Sigmoid colon (tissue), 7 donors: ENCODE measurements around the gene PDLIM5. TPM values are rescaled to one million over a fixed set of nuclear protein-coding genes. Genes with fewer than 3 reads are reported as not detected.

Experiments used
- DNase-seq: peaks from one replicate; pipeline ENCODE4 v3.0.0-alpha.2; 2019
- H3K27ac ChIP-seq, 4 donors: fragments of 200-600 bp; sonication (generic); one replicate each; pipeline ENCODE4 v1.5.1; 2016 to 2019; ENCODE audit warnings: mild to moderate bottlenecking in 1 of 4
- H3K27me3 ChIP-seq, 3 donors: fragments of 200-600 bp; sonication (generic); one replicate each; pipeline ENCODE4 v1.5.1; 2019; ENCODE audit warnings: mild to moderate bottlenecking in 1 of 3
- H3K36me3 ChIP-seq, 4 donors: fragments of 200-600 bp; sonication (generic); one replicate each; pipeline ENCODE4 v1.5.1; 2016 to 2019
- H3K4me1 ChIP-seq, 4 donors: fragments of 200-600 bp; sonication (generic); one replicate each; pipeline ENCODE4 v1.5.1; 2017 to 2019
- H3K4me3 ChIP-seq, 4 donors: fragments of 200-600 bp; sonication (generic); one replicate each; pipeline ENCODE4 v1.5.1; 2017 to 2019; ENCODE audit warnings: mild to moderate bottlenecking in 2 of 4, moderate library complexity in 1 of 4
- H3K9me3 ChIP-seq, 4 donors: fragments of 200-600 bp in 3 of 4; sonication (generic) in 3 of 4; one replicate each; pipeline versions ENCODE4 v1.5.1 to v1.6.1; 2013 to 2019
- EP300 ChIP-seq, 4 donors: sonication (generic); formaldehyde crosslinking; IDR thresholded peaks; one replicate each; pipeline ENCODE4 v1.6.1; 2017; ENCODE audit warnings: antibody characterized with exemption in 4 of 4
- POLR2A ChIP-seq, 2 donors: fragments of 450-650 bp; IDR thresholded peaks; one replicate each; pipeline ENCODE4 v1.6.1; 2016; ENCODE audit warnings: antibody characterized with exemption in 2 of 2, mild to moderate bottlenecking in 2 of 2, moderate library complexity in 2 of 2
- POLR2AphosphoS5 ChIP-seq, 4 donors: sonication (generic); formaldehyde crosslinking; IDR thresholded peaks; one replicate each; pipeline ENCODE4 v1.6.1; 2017; ENCODE audit warnings: antibody characterized with exemption in 4 of 4
- WGBS, 2 donors: extraction: QIAGEN DNeasy Blood & Tissue Kit; methylation state at CpG; one replicate each; pipeline ENCODE4 v1.1.7; 2013; 5-methylcytosine and 5-hydroxymethylcytosine counted together
- intact Hi-C: fragments of 100-400 bp; cut with DNase I; formaldehyde crosslinking; loops from one replicate; pipeline ENCODE4 v1.15.1; 2023
- polyA plus RNA-seq, 3 donors: library from polyadenylated mRNA; stranded (reverse); fragments of 200-250 nt; gene quantifications; one replicate each; pipeline ENCODE4 v1.2.3, GENCODE V29; 2013
- total RNA-seq, 4 donors: library from RNA; depleted of rRNA; stranded (reverse); fragments of >200 nt; gene quantifications; one replicate each; pipeline ENCODE4 v1.1.0, GENCODE V29; 2016
- TF ChIP-seq, protein P1 (sequence below), 4 experiments: fragments of 450-650 bp in 3 of 4; fragments of 200-600 bp in 1 of 4; IDR thresholded peaks; one replicate each; pipeline ENCODE4 v1.5.1; 2016 to 2019; ENCODE audit warnings: antibody characterized with exemption in 4 of 4, mild to moderate bottlenecking in 3 of 4, moderate library complexity in 2 of 4
- donor health status: healthy with polysubstance abuse.
- donor health status: Bipolar disorder and iron deficiency.
- donor health status: healthy.

The PDLIM5 gene
- total and polyA plus RNA-seq, 7 donors: 31.2 to 221 (median 167) TPM

DNA sequence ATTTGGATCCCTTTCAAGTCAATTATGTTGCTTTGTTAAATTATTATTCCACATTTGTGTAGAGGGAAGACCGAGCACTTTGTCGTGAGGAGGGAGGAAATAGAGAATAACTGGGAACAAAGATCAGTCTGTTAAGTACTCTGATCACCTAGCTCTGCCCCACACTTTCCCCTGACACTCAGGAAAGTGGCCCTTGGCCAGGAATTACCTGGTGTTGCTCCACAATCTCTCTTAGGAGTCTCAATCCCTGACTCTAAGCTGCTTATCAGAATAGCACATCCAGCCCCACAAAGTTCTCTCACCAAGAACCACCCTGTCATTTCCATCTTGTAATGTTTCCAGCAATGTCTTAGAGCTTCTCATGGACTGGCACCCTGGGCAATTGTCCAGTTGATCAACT lies 222.2 kb downstream of the PDLIM5 start:
- 38 to 77% methylated on average over 2 of the region's 2 CpGs for WGBS, 2 donors

DNA sequence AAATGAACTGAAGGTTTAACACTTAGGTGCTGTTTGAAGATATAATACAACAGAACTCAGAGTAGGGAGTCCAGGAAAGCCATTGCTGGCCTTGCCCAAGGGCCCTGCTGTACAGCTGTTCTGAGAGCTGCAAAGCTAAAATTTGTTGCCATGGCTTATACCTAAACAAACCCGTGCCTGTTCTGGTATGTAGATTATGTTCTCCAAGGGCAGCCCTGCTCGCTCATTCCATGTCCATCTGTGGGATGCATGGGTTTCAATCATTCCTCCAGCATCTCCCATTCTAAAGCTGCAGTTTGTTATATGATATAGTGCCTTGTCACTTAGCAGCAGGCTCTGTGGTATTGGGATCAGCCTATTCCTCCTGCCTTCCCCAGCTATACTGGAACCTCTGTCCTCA lies 225.2 kb downstream of the PDLIM5 start:
- Histone ChIP-seq H3K4me3 (no peak overlapping the region), H3K27me3 (no peaks in the 10 kb centered on the region), H3K36me3 (no peaks in the 10 kb centered on the region), H3K9me3 (no peaks in the 10 kb centered on the region), H3K27ac (no peak overlapping the region), H3K4me1 (peaks cover 0 to 11% (median 4%) of the 10 kb centered on the region in 4 donors)
- intact Hi-C loops: no loop called here
- TF ChIP-seq EP300 (IDR thresholded peaks at IDR 0.05) (no peak), POLR2A (IDR thresholded peaks at IDR 0.05) (no peak), POLR2AphosphoS5 (IDR thresholded peaks at IDR 0.05) (no peak)
- TF ChIP-seq, protein P1, sequence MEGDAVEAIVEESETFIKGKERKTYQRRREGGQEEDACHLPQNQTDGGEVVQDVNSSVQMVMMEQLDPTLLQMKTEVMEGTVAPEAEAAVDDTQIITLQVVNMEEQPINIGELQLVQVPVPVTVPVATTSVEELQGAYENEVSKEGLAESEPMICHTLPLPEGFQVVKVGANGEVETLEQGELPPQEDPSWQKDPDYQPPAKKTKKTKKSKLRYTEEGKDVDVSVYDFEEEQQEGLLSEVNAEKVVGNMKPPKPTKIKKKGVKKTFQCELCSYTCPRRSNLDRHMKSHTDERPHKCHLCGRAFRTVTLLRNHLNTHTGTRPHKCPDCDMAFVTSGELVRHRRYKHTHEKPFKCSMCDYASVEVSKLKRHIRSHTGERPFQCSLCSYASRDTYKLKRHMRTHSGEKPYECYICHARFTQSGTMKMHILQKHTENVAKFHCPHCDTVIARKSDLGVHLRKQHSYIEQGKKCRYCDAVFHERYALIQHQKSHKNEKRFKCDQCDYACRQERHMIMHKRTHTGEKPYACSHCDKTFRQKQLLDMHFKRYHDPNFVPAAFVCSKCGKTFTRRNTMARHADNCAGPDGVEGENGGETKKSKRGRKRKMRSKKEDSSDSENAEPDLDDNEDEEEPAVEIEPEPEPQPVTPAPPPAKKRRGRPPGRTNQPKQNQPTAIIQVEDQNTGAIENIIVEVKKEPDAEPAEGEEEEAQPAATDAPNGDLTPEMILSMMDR (IDR thresholded peaks at IDR 0.05): no peak
- 64 to 75% methylated on average over 2 of the region's 2 CpGs for WGBS, 2 donors
- no peak for DNase-seq

More for the DNA sequence above, 222.2 kb downstream of the PDLIM5 start:
- TF ChIP-seq POLR2A (IDR thresholded peaks at IDR 0.05): no peak
- TF ChIP-seq EP300 (IDR thresholded peaks at IDR 0.05): no peak
- no peak for TF ChIP-seq POLR2AphosphoS5 (IDR thresholded peaks at IDR 0.05)
- TF ChIP-seq, protein P1 (IDR thresholded peaks at IDR 0.05): no peak
- DNase-seq: no peak
- H3K36me3 ChIP-seq: peaks cover 0 to 10% (median 0%) of the 10 kb centered on the region in 4 donors
- peaks cover 0 to 11% (median 4%) of the 10 kb centered on the region in 4 donors for H3K4me1 ChIP-seq
- H3K4me3 ChIP-seq: no peak overlapping the region
- no peaks in the 10 kb centered on the region for H3K27me3 ChIP-seq
- no peaks in the 10 kb centered on the region for H3K9me3 ChIP-seq
- no peak overlapping the region for H3K27ac ChIP-seq
- intact Hi-C loops: no loop called here

DNA sequence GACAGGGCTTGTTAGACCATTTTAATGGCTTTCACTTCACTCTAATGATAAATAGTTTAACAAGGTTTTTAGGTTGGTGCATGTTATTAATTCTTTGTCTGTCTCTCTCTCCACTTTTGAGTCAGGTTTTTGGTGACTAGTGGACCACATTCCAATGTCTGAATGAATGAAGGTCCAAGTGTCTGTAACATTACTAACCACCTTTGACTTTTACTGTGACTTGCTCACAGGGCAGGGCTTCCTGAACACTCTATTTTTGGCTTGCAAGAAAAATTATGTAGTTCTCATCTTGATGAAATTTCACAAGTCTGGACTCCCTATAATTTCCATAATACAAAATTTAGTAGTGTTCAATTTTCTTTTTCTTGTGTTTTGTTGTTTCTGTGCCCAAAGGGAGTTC lies 227.2 kb downstream of the PDLIM5 start:
- TF ChIP-seq, protein P1 (IDR thresholded peaks at IDR 0.05): no peak
- TF ChIP-seq POLR2A (IDR thresholded peaks at IDR 0.05) (no peak), EP300 (IDR thresholded peaks at IDR 0.05) (no peak), POLR2AphosphoS5 (IDR thresholded peaks at IDR 0.05) (no peak)
- no peak for DNase-seq
- H3K27ac ChIP-seq: no peak overlapping the region
- no peak overlapping the region for H3K4me3 ChIP-seq
- intact Hi-C loops: no loop called here
- no peaks in the 10 kb centered on the region for H3K27me3 ChIP-seq
- peaks cover 0 to 11% (median 4%) of the 10 kb centered on the region in 4 donors for H3K4me1 ChIP-seq
- H3K9me3 ChIP-seq: no peaks in the 10 kb centered on the region
- H3K36me3 ChIP-seq: no peaks in the 10 kb centered on the region

DNA sequence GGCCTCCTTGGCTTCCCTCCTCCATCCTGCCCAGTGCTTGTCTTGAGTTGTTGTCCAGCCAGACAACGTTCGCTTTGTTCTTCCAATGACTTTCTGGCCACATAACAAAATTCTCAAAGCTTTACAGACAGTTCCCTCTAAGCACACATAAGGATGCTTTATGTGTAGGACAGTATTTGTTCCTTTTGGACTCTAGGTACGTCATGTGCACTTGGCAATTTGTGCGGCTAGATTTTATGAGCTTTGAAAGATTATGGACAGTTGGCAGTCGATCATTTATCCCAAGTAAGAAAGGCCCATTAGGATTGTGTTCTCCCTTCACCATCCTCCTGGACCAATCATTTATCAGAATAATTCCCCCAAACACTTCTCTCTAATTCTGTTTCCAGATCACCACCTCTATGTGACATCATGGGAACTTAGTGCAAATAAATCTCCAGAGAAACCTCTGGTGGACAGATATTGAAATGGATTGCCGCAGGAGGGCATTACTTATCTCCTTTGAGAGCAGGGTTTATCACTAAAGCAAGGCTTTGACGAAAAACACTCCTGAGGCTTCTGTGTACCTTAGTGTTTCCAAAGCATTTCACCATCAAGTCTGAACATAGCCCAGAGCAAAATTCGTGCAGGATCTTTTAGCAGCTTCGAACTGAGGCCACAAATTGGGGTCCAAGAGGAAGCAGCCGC lies 228.6 kb downstream of the PDLIM5 start:
- intact Hi-C loops: no loop called here

More for the DNA sequence above, 228.6 kb downstream of the PDLIM5 start:
- 80 to 88% methylated on average over 10 of the region's 10 CpGs for WGBS, 2 donors
- TF ChIP-seq, protein P1 (IDR thresholded peaks at IDR 0.05): no peak
- TF ChIP-seq POLR2A (IDR thresholded peaks at IDR 0.05) (no peak), EP300 (IDR thresholded peaks at IDR 0.05) (no peak), POLR2AphosphoS5 (IDR thresholded peaks at IDR 0.05) (no peak)
- H3K27ac ChIP-seq: no peak overlapping the region
- DNase-seq: no peak
- H3K4me3 ChIP-seq: no peak overlapping the region
- H3K9me3 ChIP-seq: no peaks in the 10 kb centered on the region
- H3K27me3 ChIP-seq: no peaks in the 10 kb centered on the region
- no peaks in the 10 kb centered on the region for H3K36me3 ChIP-seq
- peaks cover 0 to 11% (median 4%) of the 10 kb centered on the region in 4 donors for H3K4me1 ChIP-seq
